Hair follicular keratinocyte (primary cell): ENCODE measurements around the gene SP5. TPM values are rescaled to one million over a fixed set of nuclear protein-coding genes. Genes with fewer than 3 reads are reported as not detected.

Experiments used
- total RNA-seq: library from RNA; depleted of rRNA; stranded (reverse); fragments of >200 nt; gene quantifications from 2 replicates; pipeline ENCODE4 v1.2.3, GENCODE V29; 2015

SP5 gene
- total RNA-seq, result not detected in 2 replicates

DNA sequence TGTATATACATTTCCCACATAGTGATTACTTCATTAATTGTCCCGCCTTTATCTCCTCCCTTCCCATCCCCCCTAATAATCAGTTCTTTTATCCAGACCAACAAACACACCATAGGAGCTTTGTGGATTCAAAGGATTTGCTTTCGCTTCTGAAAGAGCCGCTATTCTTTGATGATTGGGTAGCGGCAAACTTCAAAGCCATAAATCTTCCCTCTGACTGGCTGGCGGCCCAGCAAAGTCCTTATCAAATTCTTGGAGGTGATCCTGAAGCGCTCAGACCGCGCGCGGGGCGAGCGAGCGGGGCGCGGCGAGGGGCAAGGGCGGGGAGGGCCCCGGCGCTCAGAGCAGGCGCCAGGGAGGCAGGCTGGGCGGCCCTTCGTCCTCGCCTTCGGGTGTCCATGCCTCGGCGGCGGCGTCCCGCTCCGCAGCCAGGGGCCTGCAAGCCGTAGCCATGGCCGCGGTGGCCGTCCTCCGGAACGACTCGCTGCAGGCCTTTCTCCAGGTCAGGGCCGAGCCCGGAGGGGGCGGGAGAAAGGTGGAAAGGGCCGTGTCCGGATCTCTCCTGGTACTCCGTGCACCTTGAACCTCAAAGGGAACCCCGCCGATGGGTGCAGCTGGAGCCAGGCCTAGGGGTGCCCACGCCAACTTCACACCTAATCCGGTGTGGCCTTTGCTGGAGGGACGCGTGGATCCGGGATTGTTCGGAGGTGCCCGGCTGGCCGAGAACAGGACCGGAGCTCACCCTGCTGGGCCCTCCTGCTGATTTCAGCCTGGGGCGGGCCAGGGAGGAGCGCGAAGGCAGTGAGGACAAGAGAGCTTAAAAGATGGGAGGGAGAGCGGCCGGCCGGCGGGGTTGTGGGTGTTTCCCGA lies at the start of gene SP5:
Gene SP5 (plus strand): TSS at position 276 of the 870 bp plus-strand sequence. CDS start 176 bp downstream, at position 452.

Other genes with a start within 250 kb of the SP5 start
- 0.55 and 1.4 TPM in 2 replicates for gene ERICH2, start 55.0 kb downstream of the SP5 start, total RNA-seq
- gene GAD1, start 101.5 kb downstream of the SP5 start, total RNA-seq, result 2.1 TPM in 2 replicates
- gene GORASP2, start 213.9 kb downstream of the SP5 start, total RNA-seq, result 76.4 and 81.0 TPM in 2 replicates